Activated T-helper 1 cell treated with anti-CD3 and anti-CD28 coated beads, Interleukin-12 subunit alpha, Interleukin-12 subunit beta, Interleukin-2, Interleukin-4 antibody, amounts not matched to agents 30 ng/mL and 10 ng/mL and 1 ng/mL, durations not matched to agents 14 hours and 24 hours and 36 hours (primary cell): ENCODE data around the gene ZC3H18. TPM values are rescaled to one million over a fixed set of nuclear protein-coding genes. Genes with fewer than 3 reads are reported as not detected.

Experiments used
- DNase-seq: peaks from one replicate; pipeline ENCODE4 v3.0.0; 2021; ENCODE audit warnings: low spot score
- H3K27ac Mint-ChIP-seq: one replicate; pipeline ENCODE4 v1.8.0; 2021; ENCODE audit warnings: mild to moderate bottlenecking, mixed read lengths
- H3K27me3 Mint-ChIP-seq: one replicate; pipeline ENCODE4 v1.8.0; 2022; ENCODE audit warnings: mild to moderate bottlenecking, moderate library complexity, mixed read lengths; ENCODE audit not compliant: insufficient read depth
- H3K36me3 Mint-ChIP-seq: one replicate; pipeline ENCODE4 v1.8.0; 2021; ENCODE audit warnings: low read depth, mixed read lengths
- H3K4me1 Mint-ChIP-seq: one replicate; pipeline ENCODE4 v1.8.0; 2021; ENCODE audit warnings: low read depth, mixed read lengths
- H3K4me3 Mint-ChIP-seq: one replicate; pipeline ENCODE4 v1.8.0; 2021; ENCODE audit warnings: mild to moderate bottlenecking, moderate library complexity, mixed read lengths
- H3K9me3 Mint-ChIP-seq: one replicate; pipeline ENCODE4 v1.8.0; 2021; ENCODE audit warnings: mixed read lengths
- intact Hi-C: fragments of 100-400 bp; cut with micrococcal nuclease; formaldehyde crosslinking; loops from one replicate; pipeline ENCODE4 v1.15.1; 2024
- total RNA-seq: library from RNA; stranded (reverse); gene quantifications from 2 replicates; pipeline ENCODE4 v1.2.3, GENCODE V29; 2022

ZC3H18 gene
- total RNA-seq, 1 donor from 2014 or later: 116 TPM

DNA sequence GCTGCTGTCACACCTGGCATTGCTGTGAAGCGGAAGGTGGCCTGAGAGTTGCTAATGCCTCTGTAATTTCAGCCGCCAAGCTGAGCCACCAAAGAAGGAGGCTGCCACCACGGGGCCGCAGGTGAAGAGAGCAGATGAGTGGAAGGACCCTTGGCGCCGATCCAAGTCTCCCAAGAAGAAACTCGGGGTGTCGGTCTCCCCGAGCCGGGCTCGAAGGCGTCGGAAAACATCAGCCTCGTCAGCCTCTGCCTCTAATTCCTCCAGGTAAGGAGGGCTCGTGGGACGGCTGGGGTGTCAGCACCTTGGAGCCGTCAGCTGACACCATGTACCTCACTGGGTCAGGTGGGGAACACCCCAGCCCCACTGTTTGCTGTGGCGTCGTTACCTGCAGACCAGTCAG lies 51.9 kb downstream of the ZC3H18 start:
- no peaks in the 10 kb centered on the region for H3K27me3 Mint-ChIP-seq

GRCh38 chr16:88622866-88623265 lies 52.7 kb downstream of the ZC3H18 start:
- H3K27ac Mint-ChIP-seq: no peak overlapping the region

More for the DNA sequence above, 51.9 kb downstream of the ZC3H18 start:
- intact Hi-C loops: no loop called here
- Mint-ChIP-seq H3K36me3 (peaks cover 12% of the 10 kb centered on the region), H3K4me3 (no peak overlapping the region), H3K4me1 (peaks cover 28% of the 10 kb centered on the region), H3K27ac (no peak overlapping the region), H3K9me3 (no peaks in the 10 kb centered on the region)
- no peak for DNase-seq

GRCh38 chr16:88623858-88624257 lies 53.7 kb downstream of the ZC3H18 start:
- H3K36me3 Mint-ChIP-seq: peaks cover 19% of the 10 kb centered on the region
- no peak overlapping the region for H3K4me3 Mint-ChIP-seq
- no peak overlapping the region for H3K27ac Mint-ChIP-seq
- H3K27me3 Mint-ChIP-seq: no peaks in the 10 kb centered on the region
- intact Hi-C loops: no loop called here
- DNase-seq: no peak
- H3K9me3 Mint-ChIP-seq: no peaks in the 10 kb centered on the region
- H3K4me1 Mint-ChIP-seq: peaks cover 19% of the 10 kb centered on the region

More at GRCh38 chr16:88622866-88623265, 52.7 kb downstream of the ZC3H18 start:
- Mint-ChIP-seq H3K36me3 (peaks cover 19% of the 10 kb centered on the region), H3K4me1 (peaks cover 28% of the 10 kb centered on the region), H3K9me3 (no peaks in the 10 kb centered on the region), H3K27me3 (no peaks in the 10 kb centered on the region), H3K4me3 (no peak overlapping the region)
- no peak for DNase-seq
- intact Hi-C loops: no loop called here

DNA sequence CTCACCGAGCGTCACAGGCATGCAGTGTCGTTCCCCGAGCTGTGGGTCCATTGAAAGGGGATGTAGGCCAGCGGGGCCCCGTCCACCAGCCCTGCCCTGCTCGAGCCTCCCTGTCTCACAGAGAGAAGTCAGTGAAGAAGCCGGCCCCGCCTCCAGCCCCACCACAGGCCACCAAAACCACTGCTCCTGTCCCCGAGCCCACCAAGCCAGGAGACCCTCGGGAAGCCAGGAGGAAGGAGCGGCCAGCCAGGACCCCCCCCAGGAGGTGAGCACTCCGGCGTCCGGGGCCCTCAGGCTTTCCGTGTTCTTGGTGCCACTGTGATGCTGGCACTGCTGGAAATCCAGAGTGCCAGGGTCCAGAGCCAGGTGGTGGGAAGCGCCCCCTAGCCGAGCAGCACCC lies 54.3 kb downstream of the ZC3H18 start:
- Mint-ChIP-seq H3K9me3 (no peaks in the 10 kb centered on the region), H3K4me3 (no peak overlapping the region), H3K36me3 (peaks cover 19% of the 10 kb centered on the region), H3K27ac (no peak overlapping the region), H3K27me3 (no peaks in the 10 kb centered on the region), H3K4me1 (peaks cover 13% of the 10 kb centered on the region)
- intact Hi-C loops: no loop called here
- no peak for DNase-seq

GRCh38 chr16:88624977-88625576 lies 54.9 kb downstream of the ZC3H18 start:
- no peak for DNase-seq
- Mint-ChIP-seq H3K9me3 (no peaks in the 10 kb centered on the region), H3K27ac (no peak overlapping the region), H3K27me3 (no peaks in the 10 kb centered on the region), H3K36me3 (peaks cover 21% of the 10 kb centered on the region), H3K4me1 (peaks cover 7% of the 10 kb centered on the region), H3K4me3 (no peak overlapping the region)
- intact Hi-C loops: no loop called here

GRCh38 chr16:88626646-88627045 lies 56.4 kb downstream of the ZC3H18 start:
- no peak overlapping the region for H3K27ac Mint-ChIP-seq
- H3K4me3 Mint-ChIP-seq: no peak overlapping the region
- H3K9me3 Mint-ChIP-seq: no peaks in the 10 kb centered on the region
- no peaks in the 10 kb centered on the region for H3K27me3 Mint-ChIP-seq
- peaks cover 26% of the 10 kb centered on the region for H3K36me3 Mint-ChIP-seq
- no peaks in the 10 kb centered on the region for H3K4me1 Mint-ChIP-seq
- DNase-seq: no peak
- intact Hi-C loops: no loop called here

DNA sequence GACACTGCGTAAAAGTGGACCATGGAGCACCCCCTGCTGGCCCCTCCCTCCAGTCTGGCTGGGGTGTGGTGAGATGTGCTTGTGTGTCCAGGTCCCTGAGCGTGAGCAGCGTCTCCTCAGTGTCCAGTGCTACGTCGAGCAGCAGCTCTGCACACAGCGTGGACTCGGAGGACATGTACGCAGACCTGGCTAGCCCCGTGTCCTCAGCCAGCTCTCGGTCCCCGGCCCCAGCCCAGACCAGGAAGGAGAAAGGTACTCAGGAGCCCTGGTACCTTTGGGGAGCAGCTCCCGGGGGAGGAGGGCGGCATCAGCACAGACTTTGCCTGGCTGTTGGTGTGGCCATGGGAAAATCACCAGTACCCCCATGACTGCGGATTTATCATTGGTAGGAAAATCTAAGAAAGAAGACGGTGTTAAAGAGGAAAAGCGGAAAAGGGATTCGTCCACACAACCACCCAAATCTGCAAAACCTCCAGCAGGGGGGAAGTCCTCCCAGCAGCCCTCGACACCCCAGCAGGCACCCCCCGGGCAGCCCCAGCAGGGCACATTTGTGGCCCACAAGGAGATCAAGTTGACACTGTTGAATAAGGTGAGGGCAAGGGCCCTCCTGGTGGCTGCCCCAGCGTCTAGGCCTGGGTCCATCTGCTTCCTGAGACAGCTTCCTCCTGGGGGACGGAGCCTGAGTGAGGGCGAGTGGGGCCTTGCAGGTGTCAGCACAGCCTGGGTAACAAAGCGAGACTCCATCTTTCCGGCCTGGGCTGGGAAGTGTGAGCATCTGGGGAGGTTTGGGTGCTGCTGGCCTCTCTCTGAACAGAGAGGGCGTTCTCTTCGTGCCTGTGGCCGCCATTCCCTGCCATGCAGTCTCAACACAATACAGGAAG lies 57.6 kb downstream of the ZC3H18 start:
- Mint-ChIP-seq H3K9me3 (no peaks in the 10 kb centered on the region), H3K4me1 (no peaks in the 10 kb centered on the region), H3K4me3 (no peak overlapping the region), H3K27ac (peak overlapping the region; percentile 12), H3K27me3 (no peaks in the 10 kb centered on the region), H3K36me3 (peaks cover 28% of the 10 kb centered on the region)
- intact Hi-C loops: no loop called here
- no peak for DNase-seq

- Mint-ChIP-seq H3K4me1 (no peaks in the 10 kb centered on the region), H3K9me3 (no peaks in the 10 kb centered on the region), H3K27me3 (no peaks in the 10 kb centered on the region), H3K27ac (no peak overlapping the region), H3K4me3 (no peak overlapping the region), H3K36me3 (peaks cover 24% of the 10 kb centered on the region)
- intact Hi-C loops: no loop called here
- no peak for DNase-seq
These were observed 58.3 kb downstream of the ZC3H18 start for GRCh38 chr16:88628512-88628974.

- intact Hi-C loops: loop anchor here (5.0 kb wide), 1 partner anchor 152 kb away; no protein-coding TSS in a partner anchor
- H3K36me3 Mint-ChIP-seq: peaks cover 21% of the 10 kb centered on the region
These were observed 59.6 kb downstream of the ZC3H18 start for GRCh38 chr16:88629835-88630234.

GRCh38 chr16:88630433-88630832 lies 60.2 kb downstream of the ZC3H18 start:
- Mint-ChIP-seq H3K4me1 (no peaks in the 10 kb centered on the region), H3K27me3 (no peaks in the 10 kb centered on the region), H3K27ac (no peak overlapping the region), H3K9me3 (no peaks in the 10 kb centered on the region), H3K36me3 (peaks cover 23% of the 10 kb centered on the region), H3K4me3 (no peak overlapping the region)
- no peak for DNase-seq
- intact Hi-C loops: loop anchor here (5.0 kb wide), 1 partner anchor 152 kb away; no protein-coding TSS in a partner anchor

More at GRCh38 chr16:88629835-88630234, 59.6 kb downstream of the ZC3H18 start:
- H3K4me3 Mint-ChIP-seq: no peak overlapping the region
- H3K27ac Mint-ChIP-seq: no peak overlapping the region
- H3K4me1 Mint-ChIP-seq: no peaks in the 10 kb centered on the region
- H3K9me3 Mint-ChIP-seq: no peaks in the 10 kb centered on the region
- no peaks in the 10 kb centered on the region for H3K27me3 Mint-ChIP-seq
- DNase-seq: no peak

DNA sequence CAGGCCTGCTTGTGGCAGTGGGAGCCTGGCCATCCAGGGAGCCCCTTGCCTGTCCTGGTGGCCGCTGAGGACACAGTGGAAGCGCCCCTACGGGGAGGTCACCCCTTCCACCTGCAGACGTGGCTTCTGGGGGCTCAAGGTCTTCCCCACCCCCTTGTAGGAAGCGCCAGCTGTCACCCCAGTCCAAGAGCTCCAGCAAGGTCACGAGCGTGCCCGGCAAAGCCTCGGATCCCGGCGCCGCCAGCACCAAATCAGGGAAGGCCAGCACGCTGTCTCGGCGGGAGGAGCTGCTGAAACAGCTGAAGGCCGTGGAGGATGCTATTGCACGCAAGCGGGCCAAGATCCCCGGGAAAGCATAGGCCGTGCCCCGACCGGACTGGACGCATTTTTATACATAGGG lies 60.7 kb downstream of the ZC3H18 start:
- intact Hi-C loops: loop anchor here (5.0 kb wide), 1 partner anchor 151 kb away; no protein-coding TSS in a partner anchor
- no peak overlapping the region for H3K4me3 Mint-ChIP-seq
- H3K27ac Mint-ChIP-seq: no peak overlapping the region
- peaks cover 23% of the 10 kb centered on the region for H3K36me3 Mint-ChIP-seq
- no peaks in the 10 kb centered on the region for H3K9me3 Mint-ChIP-seq
- peaks cover 2% of the 10 kb centered on the region for H3K4me1 Mint-ChIP-seq
- no peaks in the 10 kb centered on the region for H3K27me3 Mint-ChIP-seq
- DNase-seq: no peak

- Mint-ChIP-seq H3K36me3 (peaks cover 23% of the 10 kb centered on the region), H3K27me3 (no peaks in the 10 kb centered on the region), H3K4me3 (no peak overlapping the region), H3K27ac (no peak overlapping the region), H3K9me3 (no peaks in the 10 kb centered on the region), H3K4me1 (peaks cover 6% of the 10 kb centered on the region)
- intact Hi-C loops: loop anchor here (5.0 kb wide), 1 partner anchor 151 kb away; no protein-coding TSS in a partner anchor
- no peak for DNase-seq
These were observed 61.2 kb downstream of the ZC3H18 start for GRCh38 chr16:88631384-88631783.
